B cell (primary cell): Measurements from ENCODE around the gene NAB1.

ENCODE experiments used
- EZH2 ChIP-seq: IDR thresholded peaks from 2 replicates; pipeline ENCODE4 v1.6.1; 2012; ENCODE audit warnings: borderline replicate concordance, low read depth, mild to moderate bottlenecking, moderate library complexity, low read length; ENCODE audit not compliant: insufficient read depth, poor library complexity, severe bottlenecking
- TF ChIP-seq, protein P1 (sequence below): fragments of 200-600 bp; IDR thresholded peaks from one replicate; pipeline ENCODE4 v1.8.0; 2022; ENCODE audit warnings: antibody characterized with exemption, mild to moderate bottlenecking

DNA sequence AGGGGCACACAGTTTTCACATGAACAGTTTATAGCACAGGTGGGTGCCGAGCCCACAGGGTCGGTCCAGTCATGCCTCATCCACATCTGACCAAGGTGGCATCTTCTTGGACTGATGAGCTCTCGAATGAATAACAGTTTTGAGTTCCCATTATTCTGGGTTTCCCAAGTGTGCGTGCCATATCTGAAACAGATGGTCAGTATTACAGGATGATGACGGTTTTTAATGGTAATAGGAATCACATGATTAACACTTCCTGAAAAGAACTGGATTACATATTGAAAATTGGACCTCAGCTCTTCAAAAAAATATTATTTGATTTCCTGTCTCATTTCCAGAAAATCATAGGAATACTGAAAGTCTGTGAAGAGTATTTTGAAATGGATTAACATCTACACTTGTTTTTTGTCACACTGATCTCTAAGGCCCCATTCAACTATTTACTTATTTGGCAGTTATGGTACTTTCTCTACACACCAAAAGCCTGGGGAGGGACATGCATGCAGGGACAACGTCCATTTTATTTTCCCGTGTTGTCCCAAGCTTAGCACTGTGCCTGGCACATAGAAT is 22.2 kb upstream of the NAB1 start:
- TF ChIP-seq, protein P1, sequence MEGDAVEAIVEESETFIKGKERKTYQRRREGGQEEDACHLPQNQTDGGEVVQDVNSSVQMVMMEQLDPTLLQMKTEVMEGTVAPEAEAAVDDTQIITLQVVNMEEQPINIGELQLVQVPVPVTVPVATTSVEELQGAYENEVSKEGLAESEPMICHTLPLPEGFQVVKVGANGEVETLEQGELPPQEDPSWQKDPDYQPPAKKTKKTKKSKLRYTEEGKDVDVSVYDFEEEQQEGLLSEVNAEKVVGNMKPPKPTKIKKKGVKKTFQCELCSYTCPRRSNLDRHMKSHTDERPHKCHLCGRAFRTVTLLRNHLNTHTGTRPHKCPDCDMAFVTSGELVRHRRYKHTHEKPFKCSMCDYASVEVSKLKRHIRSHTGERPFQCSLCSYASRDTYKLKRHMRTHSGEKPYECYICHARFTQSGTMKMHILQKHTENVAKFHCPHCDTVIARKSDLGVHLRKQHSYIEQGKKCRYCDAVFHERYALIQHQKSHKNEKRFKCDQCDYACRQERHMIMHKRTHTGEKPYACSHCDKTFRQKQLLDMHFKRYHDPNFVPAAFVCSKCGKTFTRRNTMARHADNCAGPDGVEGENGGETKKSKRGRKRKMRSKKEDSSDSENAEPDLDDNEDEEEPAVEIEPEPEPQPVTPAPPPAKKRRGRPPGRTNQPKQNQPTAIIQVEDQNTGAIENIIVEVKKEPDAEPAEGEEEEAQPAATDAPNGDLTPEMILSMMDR, result no peak
- TF ChIP-seq EZH2, result no peak
